ENCODE results near the gene MLST8.

MLST8 gene

GRCh38 chr16:2173366-2173765 is 31.9 kb upstream of the MLST8 start:
- DNase-seq (ENCODE audit: low spot score), result no peak

- DNase-seq (ENCODE audit: low spot score), result no peak
These were observed 31.3 kb upstream of the MLST8 start for GRCh38 chr16:2173916-2174315.

- DNase-seq (ENCODE audit: low spot score), result no peak
These were observed 30.7 kb upstream of the MLST8 start for GRCh38 chr16:2174396-2175131.

- no peak for DNase-seq (ENCODE audit: low spot score)
These were observed 29.8 kb upstream of the MLST8 start for GRCh38 chr16:2175454-2175853.

GRCh38 chr16:2176047-2176446 is 29.2 kb upstream of the MLST8 start:
- DNase-seq (ENCODE audit: low spot score), result no peak

GRCh38 chr16:2177101-2177500 is 28.2 kb upstream of the MLST8 start:
- DNase-seq (ENCODE audit: low spot score), result no peak

GRCh38 chr16:2177561-2177960 is 27.7 kb upstream of the MLST8 start:
- no peak for DNase-seq (ENCODE audit: low spot score)

GRCh38 chr16:2178321-2179106 is 26.7 kb upstream of the MLST8 start:
- no peak for DNase-seq (ENCODE audit: low spot score)

GRCh38 chr16:2179107-2179501 is 26.1 kb upstream of the MLST8 start:
- DNase-seq (ENCODE audit: low spot score), result no peak

GRCh38 chr16:2179576-2179975 is 25.7 kb upstream of the MLST8 start:
- no peak for DNase-seq (ENCODE audit: low spot score)

GRCh38 chr16:2180461-2180860 is 24.8 kb upstream of the MLST8 start:
- DNase-seq (ENCODE audit: low spot score), result no peak

GRCh38 chr16:2180962-2181923 is 24.0 kb upstream of the MLST8 start:
- no peak for DNase-seq (ENCODE audit: low spot score)

- DNase-seq (ENCODE audit: low spot score), result no peak
These were observed 23.3 kb upstream of the MLST8 start for GRCh38 chr16:2181952-2182351.

GRCh38 chr16:2183671-2184070 is 21.6 kb upstream of the MLST8 start:
- DNase-seq (ENCODE audit: low spot score), result no peak

- no peak for DNase-seq (ENCODE audit: low spot score)
These were observed 20.9 kb upstream of the MLST8 start for GRCh38 chr16:2184346-2184745.

- no peak for DNase-seq (ENCODE audit: low spot score)
These were observed 20.3 kb upstream of the MLST8 start for GRCh38 chr16:2184962-2185361.

- no peak for DNase-seq (ENCODE audit: low spot score)
These were observed 19.2 kb upstream of the MLST8 start for GRCh38 chr16:2186064-2186463.

GRCh38 chr16:2186505-2186904 is 18.7 kb upstream of the MLST8 start:
- DNase-seq (ENCODE audit: low spot score), result no peak

GRCh38 chr16:2187212-2187611 is 18.0 kb upstream of the MLST8 start:
- no peak for DNase-seq (ENCODE audit: low spot score)

GRCh38 chr16:2188395-2188794 is 16.9 kb upstream of the MLST8 start:
- DNase-seq (ENCODE audit: low spot score), result no peak

GRCh38 chr16:2189252-2189893 is 15.9 kb upstream of the MLST8 start:
- no peak for DNase-seq (ENCODE audit: low spot score)
